Thyroid gland (tissue), 4 donors: ENCODE results near the gene PDE1C. TPM values are rescaled to one million over a fixed set of nuclear protein-coding genes. Genes with fewer than 3 reads are reported as not detected.

Experiments
- DNase-seq, 2 donors: peaks; one replicate each; pipeline ENCODE4 v3.0.0-alpha.2; 2019
- H3K27ac ChIP-seq, 3 donors: fragments of 200-600 bp; sonication (generic); 1 replicate in 2 of 3; 2 replicates in 1 of 3; pipeline ENCODE4 v1.5.1; 2016 to 2019; ENCODE audit warnings: mild to moderate bottlenecking in 1 of 3, moderate library complexity in 1 of 3
- H3K27me3 ChIP-seq: fragments of 200-600 bp; sonication (generic); one replicate; pipeline ENCODE4 v1.5.1; 2019
- H3K36me3 ChIP-seq, 2 donors: fragments of 200-600 bp; sonication (generic); one replicate each; pipeline ENCODE4 v1.5.1; 2016 to 2019
- H3K4me1 ChIP-seq, 2 donors: fragments of 200-600 bp; sonication (generic); one replicate each; pipeline ENCODE4 v1.5.1; 2017 to 2019
- H3K4me3 ChIP-seq, 3 donors: fragments of 200-600 bp; sonication (generic); replicated peaks in 1 of 3; 1 replicate in 2 of 3; 2 replicates in 1 of 3; pipeline ENCODE4 v1.5.1; 2016; ENCODE audit warnings: mild to moderate bottlenecking in 1 of 3
- H3K9me3 ChIP-seq: fragments of 200-600 bp; sonication (generic); one replicate; pipeline ENCODE4 v1.5.1; 2017
- CTCF ChIP-seq, 6 experiments: fragments of 200-600 bp in 3 of 6; fragments of 450-650 bp in 3 of 6; sonication (generic) in 3 of 6; IDR thresholded peaks; one replicate each; pipeline ENCODE4 v1.5.1; 2016 to 2019; ENCODE audit warnings: antibody characterized with exemption in 6 of 6, mild to moderate bottlenecking in 2 of 6, inconsistent platforms in 1 of 6, moderate library complexity in 1 of 6
- POLR2A ChIP-seq, 2 donors: fragments of 450-650 bp; IDR thresholded peaks; one replicate each; pipeline ENCODE4 v1.6.1; 2017; ENCODE audit warnings: antibody characterized with exemption in 2 of 2, mild to moderate bottlenecking in 2 of 2, moderate library complexity in 1 of 2
- WGBS, 2 donors: methylation state at CpG; one replicate each; pipeline ENCODE4 v1.1.5; 2017; 5-methylcytosine and 5-hydroxymethylcytosine counted together
- intact Hi-C: fragments of 100-400 bp; cut with DNase I; formaldehyde crosslinking; loops from one replicate; pipeline ENCODE4 v1.15.1; 2023
- total RNA-seq, 4 donors: library from RNA; depleted of rRNA; stranded (reverse); fragments of >200 nt; gene quantifications; one replicate each; pipeline ENCODE4 v1.2.3, GENCODE V29; 2016

PDE1C gene
- total RNA-seq, 4 donors from 2014 or later, result 2.8 to 7.8 (median 4.0) TPM

GRCh38 chr7:31872545-31873370 lies 197.4 kb downstream of the PDE1C start:
- intact Hi-C loops, result no loop called here
- H3K27me3 ChIP-seq, result no peaks in the 10 kb centered on the region
- no peak for TF ChIP-seq POLR2A (IDR thresholded peaks at IDR 0.05)
- no peak for TF ChIP-seq CTCF (IDR thresholded peaks at IDR 0.05)
- no peaks in the 10 kb centered on the region for H3K9me3 ChIP-seq
- DNase-seq, result no peak
- H3K27ac ChIP-seq, result no peak overlapping the region
- 85 to 87% methylated on average over 10 of the region's 10 CpGs for WGBS, 2 donors
- H3K4me1 ChIP-seq, result no peaks in the 10 kb centered on the region
- no peaks in the 10 kb centered on the region for H3K36me3 ChIP-seq
- no peak overlapping the region for H3K4me3 ChIP-seq

GRCh38 chr7:31864646-31865045 lies 205.6 kb downstream of the PDE1C start:
- no peaks in the 10 kb centered on the region for H3K4me1 ChIP-seq
- DNase-seq, result no peak
- no peaks in the 10 kb centered on the region for H3K9me3 ChIP-seq
- H3K4me3 ChIP-seq, result no peak overlapping the region
- WGBS, 2 donors, result 86 to 88% methylated on average over 6 of the region's 6 CpGs
- no peaks in the 10 kb centered on the region for H3K27me3 ChIP-seq
- TF ChIP-seq CTCF (IDR thresholded peaks at IDR 0.05), result no peak
- no peak overlapping the region for H3K27ac ChIP-seq
- intact Hi-C loops, result no loop called here
- no peaks in the 10 kb centered on the region for H3K36me3 ChIP-seq

GRCh38 chr7:31860925-31861324 lies 209.3 kb downstream of the PDE1C start:
- intact Hi-C loops, result no loop called here
- Histone ChIP-seq H3K9me3 (no peaks in the 10 kb centered on the region), H3K27ac (no peak overlapping the region), H3K4me1 (no peaks in the 10 kb centered on the region), H3K27me3 (no peaks in the 10 kb centered on the region), H3K36me3 (no peaks in the 10 kb centered on the region), H3K4me3 (no peak overlapping the region)
- no peak for TF ChIP-seq CTCF (IDR thresholded peaks at IDR 0.05)
- TF ChIP-seq POLR2A (IDR thresholded peaks at IDR 0.05), result no peak
- no peak for DNase-seq
- WGBS, 2 donors, result 94 to 96% methylated on average over 1 of the region's 1 CpG

GRCh38 chr7:31858055-31858454 lies 212.2 kb downstream of the PDE1C start:
- intact Hi-C loops, result no loop called here
- H3K9me3 ChIP-seq, result no peaks in the 10 kb centered on the region
- H3K27ac ChIP-seq, result no peak overlapping the region
- H3K4me3 ChIP-seq, result no peak overlapping the region
- no peak for TF ChIP-seq CTCF (IDR thresholded peaks at IDR 0.05)
- no peak for TF ChIP-seq POLR2A (IDR thresholded peaks at IDR 0.05)
- no peak for DNase-seq
- H3K27me3 ChIP-seq, result no peaks in the 10 kb centered on the region
- 89 to 95% methylated on average over 2 of the region's 2 CpGs for WGBS, 2 donors
- no peaks in the 10 kb centered on the region for H3K4me1 ChIP-seq
- H3K36me3 ChIP-seq, result no peaks in the 10 kb centered on the region

GRCh38 chr7:31857172-31857571 lies 213.0 kb downstream of the PDE1C start:
- intact Hi-C loops, result no loop called here
- Histone ChIP-seq H3K36me3 (no peaks in the 10 kb centered on the region), H3K27ac (no peak overlapping the region), H3K4me1 (no peaks in the 10 kb centered on the region), H3K27me3 (no peaks in the 10 kb centered on the region), H3K9me3 (no peaks in the 10 kb centered on the region), H3K4me3 (no peak overlapping the region)
- TF ChIP-seq POLR2A (IDR thresholded peaks at IDR 0.05) (no peak), CTCF (IDR thresholded peaks at IDR 0.05) (no peak)
- no peak for DNase-seq
- 76 to 83% methylated on average over 2 of the region's 2 CpGs for WGBS, 2 donors
